Epidermal melanocyte (primary cell): Measurements from ENCODE around the gene NEMF.
"Not testable (repeated sequence)": the region's sequence is repeated elsewhere in the genome, so short reads cannot be mapped to it uniquely, and the experiment has no call there.

ENCODE experiments used
- DNase-seq: peaks from one replicate; pipeline ENCODE4 v3.0.0; 2011; ENCODE audit warnings: low spot score; ENCODE audit not compliant: insufficient read length

Gene NEMF

GRCh38 chr14:49880267-49881064, 27.9 kb upstream of the NEMF start:
- no peak for DNase-seq

DNA sequence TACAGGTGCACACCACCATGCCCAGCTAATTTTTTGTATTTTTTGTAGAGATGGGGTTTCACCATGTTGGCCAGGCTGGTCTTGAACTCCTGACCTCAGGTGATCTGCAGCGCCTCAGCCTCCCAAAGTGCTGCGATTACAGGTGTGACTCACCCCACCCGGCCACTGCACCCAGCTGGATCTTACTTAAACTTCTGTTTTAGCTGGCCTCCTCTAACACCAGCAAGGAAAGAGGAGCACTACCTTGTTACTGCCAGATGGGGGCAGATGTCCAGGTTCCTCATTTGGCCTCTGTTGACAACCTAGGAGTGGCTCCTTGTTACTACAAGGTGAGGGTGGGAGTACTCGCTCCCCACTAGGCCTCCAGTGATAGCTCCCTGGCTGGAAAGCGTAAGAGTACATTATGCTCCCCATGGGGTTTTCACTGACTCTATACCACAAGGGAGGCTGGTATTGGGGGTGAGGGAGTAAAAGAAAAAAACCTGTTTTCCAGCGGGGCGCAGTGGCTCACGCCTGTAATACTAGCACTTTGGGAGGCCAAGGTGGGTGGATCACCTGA, 27.1 kb upstream of the NEMF start:
- DNase-seq, result no peak

- DNase-seq, result no peak
These were observed 24.1 kb upstream of the NEMF start for GRCh38 chr14:49876563-49877127.

GRCh38 chr14:49875640-49876198, 23.1 kb upstream of the NEMF start:
- no peak for DNase-seq

- not testable (repeated sequence) for DNase-seq
These were observed 21.0 kb upstream of the NEMF start for GRCh38 chr14:49873548-49873947.

DNA sequence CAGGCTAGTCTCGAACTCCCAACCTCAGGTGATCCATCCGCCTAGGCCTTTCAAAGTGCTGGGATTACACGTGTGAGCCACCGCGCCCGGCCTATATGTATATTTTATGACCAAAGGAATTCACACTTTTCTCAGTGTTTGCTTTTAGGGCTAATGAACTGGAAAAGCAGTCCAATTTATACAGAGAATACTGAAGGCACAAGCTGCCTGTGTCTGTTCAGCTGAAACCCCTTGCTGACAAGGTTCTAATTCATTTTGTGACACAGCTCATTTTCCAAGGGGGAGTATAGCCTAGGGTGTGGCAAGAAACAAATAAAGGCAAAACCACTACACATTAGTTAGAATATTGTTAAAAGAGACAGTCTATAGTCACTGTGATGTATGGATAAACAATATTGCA, 18.3 kb upstream of the NEMF start:
- DNase-seq, result no peak

GRCh38 chr14:49868720-49869114, 16.1 kb upstream of the NEMF start:
- no peak for DNase-seq

DNA sequence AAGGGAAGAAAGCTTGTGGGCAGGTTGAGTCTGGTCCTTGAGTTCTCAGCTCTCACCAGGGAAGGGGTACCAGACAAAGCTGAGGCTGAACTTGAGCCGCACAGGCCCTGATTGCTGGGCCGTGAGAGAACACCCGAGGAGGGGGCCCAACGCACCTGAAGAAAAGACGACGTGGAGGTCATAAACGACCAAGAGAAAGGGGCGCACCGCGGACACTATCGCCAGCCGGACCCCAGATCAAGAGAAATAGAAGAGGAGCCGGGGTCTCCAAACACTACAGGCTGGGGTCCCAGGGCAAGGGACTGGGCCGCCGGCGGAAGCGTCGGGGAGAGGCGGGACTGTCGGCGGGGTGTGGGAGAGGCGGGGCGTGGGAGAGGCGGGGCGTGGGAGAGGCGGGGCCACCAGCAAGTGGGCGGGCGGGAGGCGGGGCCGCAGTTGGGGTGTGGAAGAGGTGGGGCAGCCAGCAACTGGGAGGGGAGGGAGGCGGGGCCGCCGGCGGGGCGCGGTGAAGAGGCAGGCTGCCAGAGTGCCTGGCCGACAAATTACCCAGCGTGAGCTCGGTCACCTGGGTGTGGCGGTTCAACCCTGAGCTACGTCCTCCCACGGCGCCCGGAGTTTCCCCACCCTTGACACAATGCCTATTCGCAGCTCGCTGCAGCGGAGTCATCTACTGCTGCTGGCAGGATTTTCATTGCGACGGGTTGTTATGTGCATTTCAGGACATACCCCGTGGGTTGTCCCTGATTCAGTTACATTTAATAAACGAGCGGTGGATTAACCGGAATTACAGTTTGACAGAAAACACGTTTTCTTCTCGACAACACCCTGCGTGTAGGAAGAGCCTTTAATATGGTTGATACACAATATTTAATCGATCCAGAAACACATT, 15.5 kb upstream of the NEMF start:
- peak; percentile 72 for DNase-seq

GRCh38 chr14:49865431-49865859, 12.9 kb upstream of the NEMF start:
- DNase-seq, result no peak

- DNase-seq, result no peak
These were observed 11.1 kb upstream of the NEMF start for GRCh38 chr14:49863487-49864281.

- peak; percentile 29 for DNase-seq
These were observed 9.6 kb upstream of the NEMF start for GRCh38 chr14:49862089-49862673.

- DNase-seq, result no peak
These were observed 9.1 kb upstream of the NEMF start for GRCh38 chr14:49861699-49862088.

DNA sequence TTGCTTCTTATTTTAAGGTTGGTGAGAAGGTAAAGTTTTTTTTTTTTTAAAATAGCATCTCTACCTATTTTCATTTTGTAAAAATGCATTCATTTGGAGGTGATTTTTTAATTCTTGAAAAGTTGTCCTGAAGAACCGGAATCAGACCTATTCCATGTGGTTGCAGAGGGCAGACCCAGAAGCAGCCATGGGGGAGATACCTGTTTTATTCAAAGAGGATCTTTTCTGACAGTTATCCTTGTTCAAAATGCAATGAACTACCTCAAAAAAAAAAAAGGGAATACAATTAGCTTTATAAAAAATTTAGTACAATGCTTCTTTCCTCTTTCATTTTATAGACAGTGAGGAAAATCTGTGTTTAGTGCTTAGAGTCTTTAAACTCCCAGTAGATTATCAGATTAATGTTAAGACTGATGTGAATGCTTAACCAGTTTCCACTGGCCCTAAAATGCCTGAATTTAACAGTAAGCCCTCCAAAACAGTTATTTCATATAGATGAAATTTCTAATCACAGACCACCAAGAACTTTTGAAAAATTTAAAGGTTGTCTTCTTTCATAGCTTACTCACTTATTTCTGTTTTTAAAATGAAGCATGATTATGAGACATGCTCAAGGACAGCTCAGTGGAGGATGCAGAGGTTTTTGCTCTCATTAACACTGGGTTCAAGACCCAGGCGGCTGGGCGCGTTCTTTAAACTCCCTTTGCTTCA, 8.6 kb upstream of the NEMF start:
- no peak for DNase-seq

GRCh38 chr14:49858383-49858782, 5.8 kb upstream of the NEMF start:
- no peak for DNase-seq

GRCh38 chr14:49857427-49858003, 4.9 kb upstream of the NEMF start:
- no peak for DNase-seq

DNA sequence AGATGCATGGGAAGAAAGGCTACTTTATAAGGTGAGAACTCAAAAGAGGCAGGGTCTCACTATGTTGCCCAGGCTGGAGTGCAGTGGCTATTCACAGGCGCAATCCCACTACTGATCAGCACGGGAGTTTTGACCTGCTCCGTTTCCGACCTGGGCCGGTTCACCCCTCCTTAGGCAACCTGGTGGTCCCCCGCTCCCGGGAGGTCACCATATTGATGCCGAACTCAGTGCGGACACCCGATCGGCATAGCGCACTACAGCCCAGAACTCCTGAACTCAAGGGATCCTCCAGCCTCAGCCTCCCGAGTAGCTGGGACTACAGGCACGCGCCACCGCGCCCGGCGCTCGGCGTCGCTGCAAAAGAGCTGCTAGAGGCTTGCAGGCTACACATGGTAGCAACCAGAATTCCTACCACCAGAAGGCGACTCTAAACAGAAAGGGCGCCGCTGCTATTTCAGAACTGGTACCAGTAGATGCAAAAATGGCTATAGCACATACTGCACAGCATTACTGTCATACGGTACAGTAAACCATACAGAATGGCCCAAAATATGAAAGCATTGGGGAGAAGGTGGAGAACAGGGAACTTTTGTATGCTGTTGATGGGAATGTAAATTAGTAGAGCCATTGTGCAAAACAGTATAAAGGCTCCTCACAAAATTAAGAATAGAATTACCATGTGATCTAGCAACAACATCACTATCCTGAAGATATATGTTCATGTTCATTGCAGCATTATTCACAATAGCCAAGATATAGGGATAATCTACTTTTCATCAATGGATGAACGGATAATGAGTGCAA, 1.2 kb upstream of the NEMF start:
- DNase-seq, result peak; percentile 37

- no peak for DNase-seq
These were observed 530 bp upstream of the NEMF start for GRCh38 chr14:49853158-49853477.

DNA sequence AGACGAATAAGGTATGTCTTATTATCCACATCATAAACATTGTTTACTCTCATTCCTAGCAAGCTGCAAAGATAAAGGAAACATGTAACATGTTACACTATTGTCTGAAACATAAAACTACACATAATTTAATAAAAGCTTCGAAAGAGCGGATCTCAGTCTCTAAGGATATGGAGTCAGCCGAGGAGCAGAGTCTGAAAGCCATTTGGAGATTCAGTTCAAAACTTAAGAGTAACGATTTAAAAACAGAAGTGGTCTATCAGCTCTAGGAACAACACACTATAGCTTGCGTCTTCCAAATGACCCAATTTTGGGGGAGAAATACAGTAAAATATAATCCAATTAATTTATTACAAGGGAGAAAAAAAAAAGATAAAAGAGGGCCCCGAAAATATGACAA, 775 bp downstream of the NEMF start:
- no peak for DNase-seq
